NCI-H460 (cell line): ENCODE measurements around the gene TSPO2. TPM values are rescaled to one million over a fixed set of nuclear protein-coding genes. Genes with fewer than 3 reads are reported as not detected.
"Not testable (repeated sequence)": the region's sequence is repeated elsewhere in the genome, so short reads cannot be mapped to it uniquely, and the experiment has no call there.

Source experiments
- DNase-seq: peaks from one replicate; pipeline ENCODE4 v3.0.0-alpha.2; 2016; ENCODE audit warnings: low read depth; ENCODE audit errors: extremely low read depth
- polyA plus RNA-seq: library from polyadenylated mRNA; depleted of rRNA; stranded (reverse); fragments of >200 nt; gene quantifications from 2 replicates; pipeline ENCODE4 v1.2.3, GENCODE V29; 2014; cell fraction: nucleus; rRNA removed
- total RNA-seq: library from RNA; depleted of rRNA; stranded (reverse); fragments of >200 nt; shearing (Covaris generic); gene quantifications from 2 replicates; pipeline ENCODE4 v1.2.3, GENCODE V29; 2014; rRNA removed

TSPO2 gene
- total RNA-seq: not detected in 2 replicates
- not detected in 2 replicates for polyA plus RNA-seq

DNA sequence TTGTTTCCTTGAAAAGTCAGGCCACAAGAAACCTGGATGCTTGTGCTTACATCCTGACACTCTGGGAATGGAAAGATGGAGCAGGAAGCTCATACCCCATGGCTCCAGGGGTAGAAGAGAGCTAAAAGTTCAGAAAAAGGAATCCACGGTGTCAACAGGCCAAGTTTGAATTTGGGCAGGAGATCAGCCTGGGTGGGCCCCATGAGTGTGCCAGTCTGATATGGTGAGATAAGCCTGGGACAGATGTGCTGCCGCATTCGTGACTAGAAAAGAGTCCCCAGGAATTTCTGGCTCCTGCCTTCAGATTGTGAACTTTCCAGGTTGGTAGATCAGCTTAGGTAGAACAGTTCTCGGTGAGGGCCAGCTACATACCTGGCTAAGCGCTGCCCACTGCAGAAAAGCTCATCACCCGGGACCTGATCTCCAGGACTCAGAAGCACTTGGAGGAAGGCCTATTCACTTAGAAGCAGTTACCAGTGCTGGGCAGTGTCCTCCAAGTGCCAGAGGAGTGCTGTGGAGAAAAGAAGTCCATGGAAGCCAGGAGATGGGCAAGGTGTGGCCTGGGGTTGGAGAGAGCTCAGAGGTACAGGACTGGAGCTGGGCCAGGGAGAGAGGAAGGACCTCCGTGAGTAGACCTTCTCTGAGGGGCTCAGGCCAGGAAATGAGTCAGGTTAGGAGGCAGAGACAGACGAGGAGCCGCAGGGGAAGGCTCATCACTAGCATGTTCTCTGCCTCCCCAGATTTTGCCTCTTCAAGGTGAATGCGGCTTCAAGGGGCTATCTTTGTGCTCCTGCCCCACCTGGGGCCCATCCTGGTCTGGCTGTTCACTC lies at the start of gene TSPO2:
TSPO2 (plus strand) TSS at position 242 of the 830 bp plus-strand sequence; CDS start at position 761, 519 bp downstream.
- no peak for DNase-seq

GRCh38 chr6:40992746-40993145 lies 49.5 kb upstream of the TSPO2 start:
- no peak for DNase-seq

DNA sequence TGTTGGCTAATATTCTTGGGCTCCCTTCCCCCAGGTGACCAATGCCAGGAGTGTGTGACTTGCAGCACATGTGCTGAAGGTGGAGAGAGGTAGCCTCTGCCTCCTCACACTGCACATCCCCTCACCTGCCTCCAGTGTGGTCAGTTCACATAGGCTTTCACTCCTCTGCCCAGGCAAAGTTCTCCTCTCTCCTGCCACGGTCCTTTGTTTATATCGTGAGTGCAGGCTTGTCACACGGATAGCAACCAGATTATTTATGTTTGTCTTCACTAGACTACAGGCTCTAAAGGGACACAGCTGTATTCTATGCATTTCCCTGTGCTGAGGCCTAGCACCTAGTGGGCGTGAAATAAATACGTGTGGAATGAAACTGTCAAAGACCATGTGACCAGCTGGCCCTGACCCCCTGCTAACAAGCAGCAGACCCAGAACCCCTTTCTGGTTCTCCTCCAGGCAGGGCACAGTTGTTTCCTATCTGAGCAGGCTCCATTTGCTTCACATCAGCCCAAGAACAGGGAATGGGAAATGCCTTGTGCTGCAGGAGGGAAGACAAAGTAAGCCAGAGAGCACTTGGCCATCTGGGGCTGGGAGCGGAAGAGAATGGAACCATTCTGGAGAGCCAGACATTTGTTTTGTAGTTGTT lies 45.6 kb upstream of the TSPO2 start:
- DNase-seq: no peak

DNA sequence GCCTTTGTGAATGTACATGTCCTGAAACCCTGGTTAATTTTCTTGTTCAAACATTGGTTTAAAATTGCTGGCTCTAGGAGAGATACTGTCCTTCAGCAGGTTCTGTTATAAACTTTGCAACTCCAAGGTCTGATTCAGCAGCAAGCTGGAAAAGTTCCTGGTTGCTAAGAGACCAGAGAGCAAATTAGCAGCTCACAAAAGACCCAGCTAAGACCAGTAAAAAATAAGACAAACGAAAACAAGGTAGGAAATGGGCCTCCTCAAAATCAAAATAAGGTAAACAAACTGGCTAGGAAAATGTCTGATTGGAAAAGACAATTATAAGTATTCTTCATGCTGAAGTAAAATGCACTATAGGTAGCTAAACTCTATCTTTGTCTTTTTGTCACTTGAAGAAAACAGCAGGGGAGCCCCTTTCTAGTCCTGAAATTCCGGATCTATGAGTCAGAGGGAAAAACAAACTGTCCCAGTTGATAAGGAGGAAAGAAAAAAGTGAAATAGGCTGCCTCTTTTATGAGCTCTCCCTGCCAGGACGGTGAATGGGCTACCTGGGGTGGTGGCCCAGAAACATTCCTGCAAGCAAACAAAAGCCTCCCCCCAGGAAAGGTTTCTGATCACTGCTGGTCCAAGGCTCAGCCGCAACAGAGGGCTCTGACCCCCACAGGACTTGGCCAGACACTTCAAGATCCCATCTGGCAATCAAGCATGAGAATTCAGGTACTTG lies 44.9 kb upstream of the TSPO2 start:
- DNase-seq: no peak

DNA sequence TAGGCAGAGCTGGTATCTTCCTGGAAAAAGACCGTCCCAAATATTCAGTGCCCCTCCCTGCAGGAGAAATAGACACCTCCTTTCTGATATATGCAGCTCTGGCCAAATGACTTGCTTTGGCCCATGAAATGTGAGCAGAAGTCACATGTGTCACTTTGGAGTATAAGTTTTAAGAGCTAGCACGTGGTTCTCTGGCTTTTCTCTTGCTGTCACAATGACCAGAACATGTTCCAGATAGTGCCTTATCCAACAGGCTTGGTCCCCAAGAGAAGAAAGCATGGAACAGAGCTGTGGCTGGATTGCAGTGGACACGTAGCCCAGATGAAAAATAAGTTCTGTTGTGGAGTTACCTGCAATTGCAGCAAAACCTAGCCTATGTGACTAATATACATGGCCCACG lies 43.6 kb upstream of the TSPO2 start:
- no peak for DNase-seq

DNA sequence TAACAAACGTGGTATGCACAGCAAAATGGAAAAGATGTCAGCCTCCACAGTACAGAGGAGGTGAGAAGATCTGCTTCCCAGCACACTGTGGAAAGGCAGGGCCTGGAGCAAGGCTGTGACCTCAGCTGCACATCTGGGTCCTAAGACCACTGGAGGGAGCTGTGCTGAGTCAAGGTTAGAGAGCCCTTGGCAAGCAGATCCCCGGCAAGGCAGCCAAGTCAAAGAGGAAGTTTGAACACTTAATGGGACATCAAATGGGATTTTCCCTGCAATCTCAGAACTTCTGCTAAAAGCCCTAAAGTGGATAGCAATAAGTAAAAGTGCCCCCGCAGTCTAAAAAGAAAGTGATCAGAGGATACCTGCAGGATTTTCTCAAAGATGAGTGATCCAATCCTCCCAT lies 42.7 kb upstream of the TSPO2 start:
- no peak for DNase-seq

DNA sequence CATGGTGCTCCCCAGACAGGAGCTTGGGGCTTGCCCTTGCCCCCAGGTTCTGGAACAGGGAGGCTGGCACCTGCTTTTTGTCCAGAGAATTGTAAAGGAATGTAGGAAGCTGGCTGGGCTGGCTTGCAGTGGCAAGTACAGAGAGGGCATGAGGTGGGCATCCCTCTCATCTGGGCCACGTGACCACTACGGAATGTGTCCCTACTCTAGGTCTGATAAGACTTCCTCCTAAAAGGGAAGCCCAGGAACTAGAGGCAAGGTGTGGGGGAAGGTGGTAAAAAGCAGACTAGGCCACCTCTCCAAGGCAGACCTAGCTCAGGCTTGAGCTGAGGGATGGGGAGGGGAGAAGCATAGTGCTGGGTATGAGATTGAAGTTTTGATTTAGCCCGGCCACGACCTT lies 42.0 kb upstream of the TSPO2 start:
- no peak for DNase-seq

DNA sequence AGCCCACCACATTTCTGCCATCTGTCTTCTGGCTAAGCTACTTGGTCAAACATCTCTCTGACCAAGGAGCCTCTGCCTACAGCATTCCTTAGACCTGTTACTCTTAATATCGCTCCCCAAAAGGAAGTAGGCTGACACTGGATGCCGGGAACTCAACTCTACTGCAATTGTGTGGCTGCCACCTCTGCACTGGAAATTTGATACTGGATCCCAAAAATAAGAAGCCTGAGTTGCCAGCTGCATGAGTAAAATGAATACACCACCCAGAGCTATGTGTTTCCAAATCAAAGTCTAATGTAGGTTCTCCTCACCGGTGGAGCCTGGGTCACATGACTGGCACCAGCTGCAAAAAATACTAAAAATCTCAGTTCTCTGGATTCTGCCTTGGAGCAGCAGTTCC lies 40.1 kb upstream of the TSPO2 start:
- DNase-seq: no peak

- peak; percentile 51 for DNase-seq
Observed at GRCh38 chr6:41006217-41006616, 36.0 kb upstream of the TSPO2 start.

- not testable (repeated sequence) for DNase-seq
Observed at GRCh38 chr6:41006980-41007379, 35.3 kb upstream of the TSPO2 start.

- no peak for DNase-seq
Observed at GRCh38 chr6:41008011-41008410, 34.3 kb upstream of the TSPO2 start.

DNA sequence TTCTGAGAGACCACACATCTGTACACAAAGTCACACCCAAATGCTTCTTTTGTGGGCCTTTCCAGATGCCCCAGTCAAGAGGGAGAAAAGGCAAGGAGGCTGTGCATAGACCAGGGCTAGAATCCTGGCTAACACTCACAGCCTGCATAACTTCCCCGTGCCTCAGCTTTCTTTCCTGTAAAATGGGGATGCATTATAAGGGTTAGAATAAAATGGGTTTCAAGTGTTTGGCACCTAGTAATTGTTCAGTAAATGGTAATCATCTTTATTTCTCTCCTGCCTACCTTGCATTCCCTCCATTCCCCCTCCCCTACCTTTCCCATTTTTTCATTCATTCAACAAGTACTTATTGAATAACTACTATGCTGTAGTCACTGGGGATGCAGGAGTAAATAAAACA lies 32.6 kb upstream of the TSPO2 start:
- DNase-seq: no peak

GRCh38 chr6:41011673-41012072 lies 30.6 kb upstream of the TSPO2 start:
- no peak for DNase-seq

DNA sequence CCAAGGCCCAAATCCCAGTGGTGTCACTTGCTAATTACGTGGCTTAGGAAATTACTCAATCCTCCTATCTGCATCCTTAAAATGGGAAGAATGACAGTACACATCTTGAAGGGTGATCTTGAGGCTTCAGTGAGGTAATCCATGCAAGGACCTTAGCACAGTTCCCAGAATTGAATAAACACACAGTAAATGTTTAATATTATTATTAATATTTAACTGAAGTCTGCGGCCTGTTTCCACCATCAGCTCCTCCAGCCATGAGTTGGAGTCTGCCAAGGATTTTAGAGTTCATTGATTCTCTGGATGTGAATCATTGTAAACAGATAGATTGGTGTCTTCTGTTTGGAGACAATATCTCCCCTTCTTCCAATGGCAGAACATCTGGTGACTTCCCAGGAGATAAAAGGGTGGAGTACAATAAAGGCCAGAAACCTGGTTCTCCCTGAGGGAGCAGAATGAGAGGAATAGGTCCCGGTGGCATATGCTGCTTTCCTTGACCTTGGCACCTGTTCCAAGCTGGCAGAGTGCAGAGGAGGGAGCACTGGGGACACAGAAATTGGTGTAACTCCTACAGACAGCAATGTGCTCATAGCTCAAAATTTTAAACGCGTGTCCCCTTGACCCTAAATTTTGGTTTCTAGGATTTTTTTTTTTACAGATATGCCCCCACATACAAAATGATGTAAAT lies 28.7 kb upstream of the TSPO2 start:
- DNase-seq: no peak

- DNase-seq: no peak
Observed at GRCh38 chr6:41014780-41015179, 27.5 kb upstream of the TSPO2 start.

- not testable (repeated sequence) for DNase-seq
Observed at GRCh38 chr6:41015860-41016259, 26.4 kb upstream of the TSPO2 start.

DNA sequence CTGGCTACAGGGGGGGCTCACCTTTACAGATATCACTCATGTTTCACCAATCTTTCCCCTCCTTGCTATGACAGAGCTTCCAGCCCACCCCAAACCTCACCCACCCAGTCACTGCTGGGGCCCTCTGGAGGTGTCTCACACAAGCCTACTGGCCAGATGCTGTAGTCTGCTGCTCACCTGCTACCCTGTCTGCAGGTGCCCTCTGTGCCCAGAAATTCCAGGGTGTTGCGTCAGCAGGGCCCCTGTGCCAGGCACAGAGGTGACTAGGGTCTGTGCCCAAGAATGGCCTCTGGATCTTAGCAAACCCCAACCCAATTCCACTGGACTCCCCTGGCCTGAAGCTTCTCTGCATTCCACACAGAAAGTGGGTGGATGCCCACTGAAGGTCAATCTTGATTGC lies 24.6 kb upstream of the TSPO2 start:
- DNase-seq: no peak

DNA sequence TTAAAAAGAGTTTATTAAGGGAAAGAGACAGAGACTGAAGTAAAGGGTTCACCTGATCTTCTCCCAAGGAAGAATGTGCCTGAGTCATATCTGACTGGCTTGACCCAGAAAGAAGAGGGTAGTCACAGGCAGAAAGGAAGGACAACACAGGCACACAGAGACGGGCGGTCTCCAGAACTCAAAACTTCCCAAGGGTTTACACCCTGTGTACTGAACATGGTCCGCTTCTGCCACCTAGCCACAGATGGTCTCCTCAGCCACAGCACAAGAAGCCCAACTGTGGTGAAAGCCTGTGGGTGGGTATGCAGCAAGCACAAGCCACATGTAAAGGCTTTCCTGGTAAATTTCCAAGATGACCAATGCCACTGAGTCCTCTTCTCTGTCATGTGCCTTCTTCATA lies 20.4 kb upstream of the TSPO2 start:
- no peak for DNase-seq

DNA sequence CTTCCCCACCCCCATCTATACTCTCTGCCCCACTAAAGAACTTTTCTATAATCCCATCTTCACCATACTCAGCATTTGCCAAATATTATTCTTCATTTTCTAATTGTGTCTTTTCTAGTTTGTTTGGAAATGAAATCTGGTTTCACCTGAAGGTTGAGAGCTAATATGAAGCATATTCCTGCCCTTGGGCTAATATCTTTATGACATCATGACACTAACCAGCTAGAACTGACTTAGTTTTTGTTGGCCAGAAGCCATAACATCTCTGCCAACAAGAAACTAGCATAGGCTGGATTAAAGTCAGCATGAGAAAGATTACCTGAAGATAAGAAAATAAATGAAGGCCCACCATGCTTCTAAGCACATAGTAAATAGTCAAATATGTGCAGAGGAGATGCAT lies 20.0 kb upstream of the TSPO2 start:
- no peak for DNase-seq

GRCh38 chr6:41023114-41023513 lies 19.2 kb upstream of the TSPO2 start:
- DNase-seq: no peak

- no peak for DNase-seq
Observed at GRCh38 chr6:41025966-41026530, 16.2 kb upstream of the TSPO2 start.
